ENCODE measurements around the gene IL32. TPM values are rescaled to one million over a fixed set of nuclear protein-coding genes. Genes with fewer than 3 reads are reported as not detected.

IL32 gene
- total RNA-seq, 1 donor from 2014 or later = 4.9 TPM

GRCh38 chr16:3088450-3088849, 23.0 kb downstream of the IL32 start:
- no peak for DNase-seq (ENCODE audit: low spot score in 2 of 2, unreplicated experiment in 2 of 2)
- no peaks in the 10 kb centered on the region for H3K9me3 Mint-ChIP-seq
- peaks cover 16% of the 10 kb centered on the region for H3K4me1 Mint-ChIP-seq
- peak overlapping the region; percentile 53 for H3K27ac Mint-ChIP-seq
- TF ChIP-seq, protein P1, sequence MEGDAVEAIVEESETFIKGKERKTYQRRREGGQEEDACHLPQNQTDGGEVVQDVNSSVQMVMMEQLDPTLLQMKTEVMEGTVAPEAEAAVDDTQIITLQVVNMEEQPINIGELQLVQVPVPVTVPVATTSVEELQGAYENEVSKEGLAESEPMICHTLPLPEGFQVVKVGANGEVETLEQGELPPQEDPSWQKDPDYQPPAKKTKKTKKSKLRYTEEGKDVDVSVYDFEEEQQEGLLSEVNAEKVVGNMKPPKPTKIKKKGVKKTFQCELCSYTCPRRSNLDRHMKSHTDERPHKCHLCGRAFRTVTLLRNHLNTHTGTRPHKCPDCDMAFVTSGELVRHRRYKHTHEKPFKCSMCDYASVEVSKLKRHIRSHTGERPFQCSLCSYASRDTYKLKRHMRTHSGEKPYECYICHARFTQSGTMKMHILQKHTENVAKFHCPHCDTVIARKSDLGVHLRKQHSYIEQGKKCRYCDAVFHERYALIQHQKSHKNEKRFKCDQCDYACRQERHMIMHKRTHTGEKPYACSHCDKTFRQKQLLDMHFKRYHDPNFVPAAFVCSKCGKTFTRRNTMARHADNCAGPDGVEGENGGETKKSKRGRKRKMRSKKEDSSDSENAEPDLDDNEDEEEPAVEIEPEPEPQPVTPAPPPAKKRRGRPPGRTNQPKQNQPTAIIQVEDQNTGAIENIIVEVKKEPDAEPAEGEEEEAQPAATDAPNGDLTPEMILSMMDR (IDR thresholded peaks at IDR 0.05; ENCODE audit: unreplicated experiment) = no peak
- H3K36me3 Mint-ChIP-seq = no peaks in the 10 kb centered on the region
- no peak overlapping the region for H3K4me3 Mint-ChIP-seq
- no peaks in the 10 kb centered on the region for H3K27me3 Mint-ChIP-seq (ENCODE audit: low read depth)

DNA sequence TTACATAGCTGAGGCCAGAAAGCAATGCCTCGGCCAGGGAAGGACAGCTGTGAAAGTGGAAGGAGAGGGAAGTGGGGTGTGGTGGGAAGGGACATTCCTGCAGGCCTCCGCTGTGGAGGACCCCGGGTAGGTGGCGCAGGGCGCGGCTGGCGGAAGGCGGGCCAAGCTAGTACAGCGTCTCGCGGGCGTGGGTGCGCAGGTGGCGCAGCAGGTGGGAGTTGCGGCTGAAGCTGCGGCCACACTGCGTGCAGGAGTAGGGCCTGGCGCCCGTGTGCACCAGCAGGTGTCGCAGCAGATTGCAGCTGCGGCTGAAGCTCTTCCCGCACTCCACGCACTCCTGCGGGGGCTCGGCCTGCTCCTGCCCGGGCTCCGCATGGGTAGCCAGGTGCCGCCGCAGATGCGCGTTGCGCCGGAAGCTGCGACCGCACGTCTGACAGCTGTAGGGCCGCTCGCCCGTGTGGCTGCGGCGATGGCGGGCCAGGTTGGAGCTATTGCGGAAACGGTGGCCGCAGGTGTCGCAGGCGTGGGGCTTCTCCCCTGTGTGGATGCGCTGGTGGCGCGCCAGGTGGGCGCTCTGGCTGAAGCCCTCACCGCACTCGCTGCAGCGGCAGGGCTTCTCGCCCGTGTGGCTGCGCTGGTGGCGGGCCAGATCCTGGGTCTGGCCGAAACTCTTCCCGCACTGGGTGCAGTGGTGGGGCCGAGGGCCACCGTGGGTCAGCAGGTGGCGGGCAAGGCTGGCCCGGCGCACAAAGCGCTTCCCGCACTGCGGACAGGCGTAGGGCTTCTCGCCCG, 23.7 kb downstream of the IL32 start:
- DNase-seq (ENCODE audit: low spot score in 2 of 2, unreplicated experiment in 2 of 2) = no peak
- peaks cover 16% of the 10 kb centered on the region for H3K4me1 Mint-ChIP-seq
- no peaks in the 10 kb centered on the region for H3K9me3 Mint-ChIP-seq
- TF ChIP-seq, protein P1 (IDR thresholded peaks at IDR 0.05; ENCODE audit: unreplicated experiment) = no peak
- no peaks in the 10 kb centered on the region for H3K27me3 Mint-ChIP-seq (ENCODE audit: low read depth)
- H3K27ac Mint-ChIP-seq = peak overlapping the region; percentile 53
- no peak overlapping the region for H3K4me3 Mint-ChIP-seq
- H3K36me3 Mint-ChIP-seq = no peaks in the 10 kb centered on the region

DNA sequence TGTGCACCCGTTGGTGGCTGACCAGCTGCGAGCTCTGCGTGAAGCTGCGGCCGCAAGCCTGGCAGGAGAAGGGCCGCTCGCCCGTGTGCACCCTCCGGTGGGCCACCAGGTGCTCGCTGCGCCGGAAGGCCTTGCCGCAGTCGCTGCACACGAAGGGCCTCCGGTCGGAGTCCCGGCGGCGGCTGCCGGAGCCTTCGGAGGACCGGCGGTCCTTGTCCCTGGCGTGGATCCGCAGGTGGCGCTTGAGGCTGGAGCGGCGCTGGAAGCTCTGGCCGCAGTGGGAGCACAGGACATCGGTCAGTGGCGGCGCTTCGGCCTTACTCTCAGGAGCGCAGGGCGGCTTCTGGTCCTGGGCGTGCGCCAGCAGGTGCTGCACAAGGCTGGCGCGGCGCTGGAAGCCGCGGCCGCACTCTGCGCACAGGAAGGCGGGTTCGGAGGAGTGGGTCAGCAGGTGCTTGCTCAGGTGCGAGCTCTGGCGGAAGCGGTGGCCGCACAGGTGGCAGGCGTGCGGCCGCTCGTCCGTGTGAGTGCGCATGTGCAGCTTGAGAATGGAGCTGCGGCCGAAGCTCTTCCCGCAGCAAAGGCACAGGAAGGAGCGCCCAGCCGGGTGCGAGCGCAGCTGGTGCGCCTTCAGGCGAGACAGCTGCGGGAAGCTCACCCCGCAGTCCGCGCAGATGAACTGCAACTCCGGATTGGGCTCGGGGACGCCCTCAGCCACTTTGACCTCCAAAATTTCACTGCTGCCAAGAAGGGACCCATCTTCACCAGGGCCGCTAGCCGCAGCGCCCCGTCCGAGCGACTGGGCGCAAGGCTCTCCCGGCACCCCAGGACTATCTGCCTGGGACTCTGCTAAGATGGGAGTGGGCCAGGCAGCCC, 24.5 kb downstream of the IL32 start:
- TF ChIP-seq, protein P1 (IDR thresholded peaks at IDR 0.05; ENCODE audit: unreplicated experiment) = no peak
- H3K27ac Mint-ChIP-seq = no peak overlapping the region
- no peaks in the 10 kb centered on the region for H3K27me3 Mint-ChIP-seq (ENCODE audit: low read depth)
- peaks cover 16% of the 10 kb centered on the region for H3K4me1 Mint-ChIP-seq
- no peak for DNase-seq (ENCODE audit: low spot score in 2 of 2, unreplicated experiment in 2 of 2)
- H3K36me3 Mint-ChIP-seq = no peaks in the 10 kb centered on the region
- no peaks in the 10 kb centered on the region for H3K9me3 Mint-ChIP-seq
- no peak overlapping the region for H3K4me3 Mint-ChIP-seq

- DNase-seq (ENCODE audit: low spot score in 2 of 2, unreplicated experiment in 2 of 2) = no peak
- no peaks in the 10 kb centered on the region for H3K9me3 Mint-ChIP-seq
- no peak overlapping the region for H3K27ac Mint-ChIP-seq
- no peaks in the 10 kb centered on the region for H3K27me3 Mint-ChIP-seq (ENCODE audit: low read depth)
- H3K36me3 Mint-ChIP-seq = no peaks in the 10 kb centered on the region
- peaks cover 16% of the 10 kb centered on the region for H3K4me1 Mint-ChIP-seq
- no peak overlapping the region for H3K4me3 Mint-ChIP-seq
- TF ChIP-seq, protein P1 (IDR thresholded peaks at IDR 0.05; ENCODE audit: unreplicated experiment) = no peak
Measured at GRCh38 chr16:3091551-3091950, 26.1 kb downstream of the IL32 start.

DNA sequence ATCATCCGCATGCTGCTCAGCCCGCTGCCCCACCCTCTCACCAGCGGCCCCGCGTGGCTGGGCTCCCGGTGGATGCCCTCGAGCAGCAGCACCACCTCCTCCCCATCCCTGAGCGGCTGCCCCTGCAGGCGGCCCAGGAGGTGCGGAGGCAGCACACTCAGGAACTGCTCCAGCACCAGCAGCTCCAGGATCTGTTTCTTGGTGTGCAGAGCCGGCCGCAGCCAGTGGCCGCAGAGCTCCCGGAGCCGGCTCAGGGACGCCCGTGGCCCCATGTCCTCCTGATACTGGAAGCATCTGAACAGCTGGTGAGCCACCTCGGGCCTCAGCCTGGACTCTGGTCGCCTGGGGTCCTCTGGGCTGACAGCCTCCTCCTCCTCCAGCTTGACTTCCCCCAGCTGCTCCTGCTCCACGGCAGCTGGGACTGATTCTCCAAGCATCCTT, 27.1 kb downstream of the IL32 start:
- TF ChIP-seq, protein P1 (IDR thresholded peaks at IDR 0.05; ENCODE audit: unreplicated experiment) = no peak
- no peak for DNase-seq (ENCODE audit: low spot score in 2 of 2, unreplicated experiment in 2 of 2)
- Mint-ChIP-seq H3K9me3 (no peaks in the 10 kb centered on the region), H3K4me1 (peaks cover 18% of the 10 kb centered on the region), H3K27ac (no peak overlapping the region), H3K36me3 (no peaks in the 10 kb centered on the region), H3K27me3 (ENCODE audit: low read depth) (peaks cover 6% of the 10 kb centered on the region), H3K4me3 (no peak overlapping the region)

Measured in mesothelial cell of epicardium (in vitro differentiated cells).